Measurements from ENCODE around the gene COX19. TPM values are rescaled to one million over a fixed set of nuclear protein-coding genes. Genes with fewer than 3 reads are reported as not detected.
A peak's percentile ranks its signal among the peaks of the same experiment; 100 is the strongest.

The COX19 gene
- total RNA-seq, 1 experiment from 2014 or later = 11.5 TPM

DNA sequence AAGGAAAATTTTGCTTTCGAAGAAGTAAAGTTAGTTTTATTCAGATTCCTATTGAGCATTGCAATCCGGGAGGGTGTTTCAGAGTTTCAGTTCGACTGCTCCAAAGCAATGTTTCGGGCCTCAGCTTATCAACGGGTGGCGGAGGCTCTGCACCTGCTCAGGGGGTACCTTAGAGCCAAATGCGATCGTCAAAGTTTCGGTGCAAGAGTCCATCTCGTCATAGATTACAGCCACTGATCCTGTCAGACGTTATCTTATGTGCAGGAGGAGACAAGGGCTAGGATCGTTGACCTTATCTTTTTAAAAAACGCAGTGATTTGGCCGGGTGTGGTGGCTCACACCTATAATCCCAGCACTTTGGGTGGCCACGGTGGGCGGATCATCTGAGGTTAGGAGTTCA is 3.8 kb upstream of the COX19 start:
- no peak for DNase-seq (ENCODE audit: low read depth)

GRCh38 chr7:978416-979091 is 3.2 kb upstream of the COX19 start:
- DNase-seq (ENCODE audit: low read depth) = no peak

DNA sequence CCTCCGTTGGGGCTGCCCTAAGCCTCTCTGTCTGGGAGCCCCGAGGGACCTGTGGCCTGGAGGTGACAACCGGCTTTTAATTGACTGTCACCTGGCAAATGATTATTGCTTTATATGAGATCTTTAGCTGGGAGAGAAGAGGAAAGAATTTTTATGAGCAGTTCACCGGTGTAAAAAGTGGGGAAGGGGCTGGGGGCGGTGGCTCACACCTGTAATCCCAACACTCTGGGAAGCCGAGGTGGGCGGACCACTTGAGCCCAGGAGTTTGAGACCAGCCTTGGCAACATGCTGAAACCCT is 2.6 kb upstream of the COX19 start:
- DNase-seq (ENCODE audit: low read depth) = no peak

- DNase-seq (ENCODE audit: low read depth) = peak; percentile 25
Measured at GRCh38 chr7:977326-978048, 2.1 kb upstream of the COX19 start.

DNA sequence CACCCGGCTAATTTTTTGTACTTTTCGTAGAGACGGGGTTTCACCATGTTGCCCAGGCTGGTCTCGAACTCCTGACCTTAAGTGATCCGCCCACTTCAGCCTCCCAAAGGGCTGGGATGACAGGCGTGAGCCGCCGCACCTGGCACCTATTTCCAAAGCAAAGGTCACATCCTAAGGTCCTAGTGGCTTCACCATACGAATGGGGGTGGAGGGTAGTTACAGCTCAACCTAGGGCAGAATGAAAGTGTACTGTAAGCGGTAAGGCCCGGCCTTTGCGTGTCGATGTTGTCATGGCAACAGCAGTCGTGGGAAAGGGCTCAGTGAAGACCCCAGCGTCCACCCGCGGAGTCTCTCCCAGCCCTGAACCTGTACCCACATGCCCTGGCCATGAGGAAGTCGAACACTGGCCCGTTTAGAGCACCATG is 1.6 kb upstream of the COX19 start:
- no peak for DNase-seq (ENCODE audit: low read depth)

DNA sequence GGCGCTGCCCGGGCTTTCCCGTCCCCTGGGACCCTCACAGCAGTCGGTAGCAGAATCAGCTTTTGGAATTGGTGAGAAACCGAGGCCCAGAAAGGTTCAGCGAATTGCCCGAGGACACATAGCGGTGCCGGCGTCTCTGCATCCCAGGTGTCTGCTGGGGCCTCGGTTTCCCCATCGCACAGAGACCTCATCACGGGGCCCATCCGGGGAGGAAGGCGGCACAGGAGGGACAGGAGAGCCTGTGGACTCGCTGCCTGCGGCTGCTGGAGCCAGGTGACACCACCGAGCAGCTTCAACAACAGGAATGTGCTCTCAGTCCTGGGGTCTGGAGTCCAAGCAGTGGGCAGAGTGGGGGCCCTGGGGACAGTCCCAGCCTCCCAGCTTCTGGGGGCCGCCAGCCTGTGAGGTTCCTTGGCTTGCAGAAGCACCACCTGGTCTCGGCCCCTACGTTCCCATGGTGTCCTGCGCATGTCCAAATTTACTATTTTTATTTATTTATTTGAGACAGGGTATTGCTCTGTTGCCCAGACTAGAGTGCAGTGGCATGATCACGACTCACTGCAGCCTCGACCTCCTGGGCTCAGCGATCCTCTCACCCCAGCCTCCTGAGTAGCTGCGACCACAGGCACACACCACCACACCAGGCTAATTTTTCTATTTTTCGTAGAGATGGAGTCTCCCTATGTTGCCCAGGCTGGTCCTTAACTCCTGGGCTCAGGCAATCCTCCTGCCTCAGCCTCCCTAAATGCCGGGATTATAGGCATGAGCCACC is 539 bp upstream of the COX19 start:
- DNase-seq (ENCODE audit: low read depth) = no peak

DNA sequence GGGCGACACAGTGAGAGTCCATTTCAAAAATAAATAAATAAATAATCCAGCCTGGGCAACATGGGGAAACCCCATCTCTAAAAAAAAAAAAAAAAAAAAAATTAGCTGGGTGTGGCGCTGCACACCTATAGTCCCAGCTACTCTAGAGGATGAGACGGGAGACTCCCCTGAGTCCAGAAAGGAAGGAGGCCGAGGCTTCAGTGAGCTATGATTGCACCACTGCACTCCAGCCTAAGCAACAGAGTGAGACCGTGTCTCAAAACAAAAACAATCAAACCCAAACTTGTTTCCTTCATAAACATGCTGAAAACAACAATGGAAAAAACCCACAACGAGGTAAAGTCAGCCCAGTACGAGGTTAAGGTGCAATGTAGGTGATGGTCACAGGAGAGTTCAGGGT is 1.2 kb downstream of the COX19 start:
- no peak for DNase-seq (ENCODE audit: low read depth)

- DNase-seq (ENCODE audit: low read depth) = no peak
Measured at GRCh38 chr7:973312-973711, 2.0 kb downstream of the COX19 start.

- no peak for DNase-seq (ENCODE audit: low read depth)
Measured at GRCh38 chr7:972676-973309, 2.6 kb downstream of the COX19 start.

GRCh38 chr7:972110-972509 is 3.2 kb downstream of the COX19 start:
- DNase-seq (ENCODE audit: low read depth) = no peak

DNA sequence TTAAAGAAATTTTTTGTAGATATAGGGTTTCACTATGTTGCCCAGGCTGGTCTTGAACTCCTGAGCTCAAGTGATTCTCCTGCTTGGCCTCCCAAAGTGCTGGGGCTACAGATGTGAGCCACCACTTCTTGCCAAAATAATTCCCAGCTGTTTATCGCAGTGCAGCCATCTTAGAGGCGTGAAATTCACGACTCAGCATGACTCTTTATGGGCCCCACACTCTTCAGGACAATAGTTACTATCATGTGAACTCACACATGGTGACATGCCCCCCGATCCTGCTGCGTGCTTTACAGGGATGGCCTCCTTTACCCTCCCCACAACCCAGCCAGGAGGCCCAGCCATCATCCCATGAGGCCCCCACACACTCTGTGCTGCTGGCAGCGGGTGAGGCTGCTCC is 4.6 kb downstream of the COX19 start:
- no peak for DNase-seq (ENCODE audit: low read depth)

GRCh38 chr7:969403-969802 is 5.9 kb downstream of the COX19 start:
- DNase-seq (ENCODE audit: low read depth) = no peak

DNA sequence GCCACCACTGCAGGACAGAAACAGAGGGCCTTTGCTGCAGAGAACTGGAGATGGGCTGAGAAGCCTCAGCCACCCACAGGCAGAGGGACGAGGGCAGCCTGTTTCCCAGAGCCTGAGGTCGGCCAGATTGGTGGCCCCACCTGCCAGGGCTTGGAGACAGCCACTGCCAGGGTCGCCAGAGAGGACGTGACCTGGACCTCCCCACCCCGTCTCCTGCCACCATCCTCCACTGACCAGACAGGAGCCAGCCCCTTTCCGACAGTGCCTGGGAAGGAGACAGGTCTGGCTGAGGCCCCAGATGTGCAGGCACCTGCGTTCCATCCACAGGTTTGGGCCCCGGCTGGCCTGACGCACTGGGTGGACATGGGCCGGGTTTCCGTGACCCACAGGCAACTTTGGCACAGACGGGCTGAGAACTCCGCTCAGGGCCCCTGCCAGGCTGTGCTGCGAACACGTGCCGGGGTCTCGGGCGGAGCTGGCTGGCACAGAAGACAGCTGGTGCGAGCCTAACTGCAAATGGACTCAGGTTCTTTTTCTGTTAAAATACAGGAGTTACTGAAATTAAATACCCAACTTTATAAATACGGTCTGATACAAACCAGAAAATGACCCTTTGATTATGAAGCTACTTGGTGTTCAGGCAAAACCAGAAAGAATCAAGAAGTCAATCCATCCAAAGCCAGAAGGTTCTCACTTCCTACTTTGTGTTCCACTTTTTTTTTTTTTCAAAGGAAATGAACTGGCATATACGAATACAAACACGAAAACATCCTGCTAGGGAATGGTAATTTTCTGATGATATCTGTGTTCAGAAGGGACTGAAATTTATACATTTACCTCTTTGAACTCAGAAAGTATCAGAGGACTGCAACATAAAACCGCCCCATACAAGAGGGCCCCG is 6.9 kb downstream of the COX19 start:
- DNase-seq (ENCODE audit: low read depth) = no peak

GRCh38 chr7:967361-968082 is 7.8 kb downstream of the COX19 start:
- DNase-seq (ENCODE audit: low read depth) = no peak

DNA sequence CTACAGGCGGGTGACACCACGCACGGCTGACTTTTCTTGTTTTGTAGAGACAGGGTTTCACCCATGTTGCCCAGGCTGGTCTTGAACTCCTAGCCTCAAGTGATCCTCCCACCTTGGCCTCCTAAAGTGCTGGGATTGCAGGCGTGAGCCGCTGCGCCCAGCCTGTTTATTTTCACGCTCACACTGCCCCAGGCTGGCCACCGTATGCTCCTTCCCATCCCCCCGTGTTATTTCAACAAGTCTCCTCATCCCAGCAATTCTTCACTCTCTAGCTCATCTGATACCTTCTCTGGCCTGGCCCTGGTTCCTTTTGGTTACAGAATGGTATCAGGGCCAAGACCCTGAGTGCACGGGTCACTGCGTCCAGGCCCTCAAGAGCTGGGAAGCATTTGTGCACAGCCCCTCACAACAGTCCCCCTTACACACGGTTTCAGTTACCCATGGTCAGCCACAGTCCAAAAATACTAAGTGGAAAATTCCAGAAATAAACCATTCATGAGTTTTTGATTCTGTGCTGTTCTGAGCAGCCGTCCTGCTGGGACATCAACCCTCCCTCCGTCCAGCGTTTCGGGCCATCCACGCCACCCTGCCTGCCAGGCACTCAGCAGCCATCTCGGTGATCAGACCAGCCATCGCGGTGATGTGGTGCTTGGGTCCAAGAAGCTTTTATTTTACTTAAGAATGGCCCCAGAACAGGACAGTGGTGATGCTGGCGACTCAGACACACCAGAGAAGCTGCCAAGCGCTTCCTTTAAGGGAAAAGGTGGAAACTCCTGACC is 8.9 kb downstream of the COX19 start:
- DNase-seq (ENCODE audit: low read depth) = no peak

DNA sequence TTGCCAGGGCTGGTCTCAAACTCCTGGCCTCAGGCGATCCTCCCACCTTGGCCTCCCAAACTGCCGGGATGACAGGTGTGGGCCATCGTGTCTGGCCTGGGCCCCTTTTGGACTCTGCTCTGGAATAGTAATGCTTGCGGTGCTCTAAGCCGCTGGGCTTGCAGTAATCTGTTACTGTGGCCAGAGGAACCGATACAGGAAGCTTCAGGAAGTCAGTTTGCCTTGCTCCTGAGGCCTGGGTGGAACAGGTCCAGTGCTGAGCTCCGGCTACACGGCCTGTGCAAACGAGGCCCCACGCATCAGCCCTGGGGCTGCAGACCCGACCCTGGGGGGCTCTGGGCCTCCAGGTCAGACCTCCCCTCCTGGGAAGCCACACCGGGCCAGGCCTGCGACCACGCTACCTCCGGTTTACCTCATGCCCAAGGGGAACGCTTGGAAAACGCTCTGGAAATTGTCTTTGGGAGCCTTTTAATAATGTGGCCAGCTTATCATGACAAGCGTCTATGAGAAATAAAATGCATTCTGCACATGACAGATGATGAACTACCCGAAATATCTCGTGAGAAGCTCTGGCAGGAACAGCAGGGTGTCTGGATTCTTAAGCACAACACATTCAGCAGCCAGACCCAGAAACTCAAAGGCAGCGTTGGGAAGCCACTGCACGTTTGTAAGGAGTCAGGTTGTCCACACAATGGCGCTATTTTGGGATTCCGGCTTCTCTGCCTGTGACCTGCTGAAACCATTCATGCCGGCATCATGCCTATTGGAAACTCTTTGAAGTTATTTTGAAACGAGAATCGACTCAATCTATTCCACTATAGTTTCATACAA is 10.7 kb downstream of the COX19 start:
- DNase-seq (ENCODE audit: low read depth) = peak; percentile 72

DNA sequence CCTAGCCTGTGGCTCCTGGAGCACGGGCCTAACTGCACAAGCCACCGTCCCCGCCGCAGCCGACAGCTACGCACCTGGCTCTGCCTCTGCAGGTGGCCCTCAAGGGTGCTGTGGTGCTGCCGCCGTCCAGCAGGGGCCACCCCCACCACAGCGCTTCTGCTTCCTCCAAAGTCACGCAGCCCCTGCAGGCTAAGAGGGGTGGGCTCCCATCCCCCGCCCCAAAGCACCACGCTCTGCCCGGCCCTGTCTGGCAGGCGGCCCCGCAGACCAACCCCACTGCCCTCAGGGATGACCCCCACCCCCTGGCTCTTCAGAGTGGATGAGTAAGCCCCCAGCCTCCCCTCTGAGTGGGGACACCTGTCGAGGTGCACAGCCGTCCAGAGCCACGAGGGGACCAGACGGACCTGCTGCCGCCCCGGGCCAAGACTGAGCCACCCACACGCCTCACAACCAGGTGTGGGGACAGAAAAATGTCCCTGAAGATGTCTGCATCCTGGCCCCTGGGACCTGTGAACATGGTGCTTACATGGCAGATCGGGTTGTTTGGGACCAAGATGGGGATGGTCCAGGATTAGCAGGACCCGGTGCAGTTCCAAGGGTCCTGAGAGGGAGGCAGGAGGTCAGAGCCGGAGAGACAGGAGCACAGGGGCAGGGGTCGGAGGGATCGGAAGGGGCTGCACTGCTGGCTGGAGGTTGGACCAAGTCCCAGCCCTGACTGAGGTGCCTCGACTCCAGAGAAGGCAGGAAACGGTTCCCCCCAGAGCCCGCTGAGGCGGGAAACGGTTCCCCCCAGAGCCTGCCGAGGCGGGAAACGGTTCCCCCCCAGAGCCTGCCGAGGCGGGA is 11.9 kb downstream of the COX19 start:
- no peak for DNase-seq (ENCODE audit: low read depth)

DNA sequence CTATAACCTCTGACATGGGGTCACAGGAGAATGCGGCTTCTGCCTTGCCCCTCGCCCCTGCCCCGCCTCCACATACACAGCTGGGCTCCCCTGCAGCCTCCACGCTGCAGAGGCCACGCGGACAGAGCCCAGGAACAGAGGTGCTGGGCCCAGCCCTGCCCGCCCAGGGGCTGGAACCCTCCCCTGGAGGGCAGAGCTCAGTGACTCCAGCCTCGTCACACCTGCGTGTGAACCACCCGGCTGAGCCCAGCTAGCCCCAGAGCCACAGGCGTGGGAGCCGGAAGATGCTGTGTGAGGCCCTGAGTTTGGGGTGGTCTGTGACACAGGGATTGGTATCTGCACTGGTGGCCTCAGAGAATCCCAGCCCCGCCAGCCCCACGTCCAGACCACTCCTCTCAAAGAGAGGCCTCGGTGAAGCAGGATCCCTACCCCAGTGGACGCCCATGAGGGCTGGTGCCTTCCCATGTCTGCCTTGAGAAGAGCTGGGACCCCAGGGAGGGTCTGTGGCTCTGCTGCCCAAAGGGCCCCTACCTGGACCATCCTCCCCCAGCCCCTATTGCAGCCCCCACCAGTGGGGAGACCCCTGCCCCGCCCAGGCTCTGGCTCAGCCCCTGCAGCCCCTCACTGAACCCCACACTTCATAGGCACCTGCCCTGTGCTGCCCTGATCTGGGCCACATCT is 12.8 kb downstream of the COX19 start:
- DNase-seq (ENCODE audit: low read depth) = no peak
